Measurements from ENCODE around the gene JAZF1.

The JAZF1 gene

GRCh38 chr7:27802999-27803398 is 377.6 kb downstream of the JAZF1 start:
- no peak overlapping the region for H3K27ac ChIP-seq (ENCODE audit: low read depth, low read length)
- H3K36me3 ChIP-seq (ENCODE audit: low read length) = peaks cover 4% of the 10 kb centered on the region; the same call in 1 of the 2 replicates
- no peak overlapping the region for H3K4me3 ChIP-seq (ENCODE audit: insufficient read depth, low read length, poor library complexity, severe bottlenecking)
- H2AFZ ChIP-seq (ENCODE audit: low read depth, low read length, severe bottlenecking) = no peak overlapping the region
- H3K79me2 ChIP-seq (ENCODE audit: insufficient read depth, low read length) = no peaks in the 10 kb centered on the region
- H3K9me3 ChIP-seq (ENCODE audit: insufficient read depth, low read length) = no peaks in the 10 kb centered on the region
- H3K9me2 ChIP-seq (replicated peaks; ENCODE audit: insufficient read depth, low read length) = no peaks in the 10 kb centered on the region
- no peak overlapping the region for H3K9ac ChIP-seq (ENCODE audit: low read length)
- H3K4me2 ChIP-seq (ENCODE audit: low read depth, low read length, poor library complexity, severe bottlenecking) = no peak overlapping the region
- no peaks in the 10 kb centered on the region for H3K27me3 ChIP-seq (ENCODE audit: low read length)
- no peaks in the 10 kb centered on the region for H3F3A ChIP-seq (ENCODE audit: insufficient read depth)
- TF ChIP-seq, protein P1, sequence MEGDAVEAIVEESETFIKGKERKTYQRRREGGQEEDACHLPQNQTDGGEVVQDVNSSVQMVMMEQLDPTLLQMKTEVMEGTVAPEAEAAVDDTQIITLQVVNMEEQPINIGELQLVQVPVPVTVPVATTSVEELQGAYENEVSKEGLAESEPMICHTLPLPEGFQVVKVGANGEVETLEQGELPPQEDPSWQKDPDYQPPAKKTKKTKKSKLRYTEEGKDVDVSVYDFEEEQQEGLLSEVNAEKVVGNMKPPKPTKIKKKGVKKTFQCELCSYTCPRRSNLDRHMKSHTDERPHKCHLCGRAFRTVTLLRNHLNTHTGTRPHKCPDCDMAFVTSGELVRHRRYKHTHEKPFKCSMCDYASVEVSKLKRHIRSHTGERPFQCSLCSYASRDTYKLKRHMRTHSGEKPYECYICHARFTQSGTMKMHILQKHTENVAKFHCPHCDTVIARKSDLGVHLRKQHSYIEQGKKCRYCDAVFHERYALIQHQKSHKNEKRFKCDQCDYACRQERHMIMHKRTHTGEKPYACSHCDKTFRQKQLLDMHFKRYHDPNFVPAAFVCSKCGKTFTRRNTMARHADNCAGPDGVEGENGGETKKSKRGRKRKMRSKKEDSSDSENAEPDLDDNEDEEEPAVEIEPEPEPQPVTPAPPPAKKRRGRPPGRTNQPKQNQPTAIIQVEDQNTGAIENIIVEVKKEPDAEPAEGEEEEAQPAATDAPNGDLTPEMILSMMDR (IDR thresholded peaks at IDR 0.05; ENCODE audit: insufficient read depth, low read length, poor library complexity, severe bottlenecking) = no peak
- no peak for TF ChIP-seq EZH2phosphoT487 (conservative IDR thresholded peaks at IDR 0.05; ENCODE audit: low read length)
- H4K20me1 ChIP-seq (ENCODE audit: low read depth, low read length) = no peaks in the 10 kb centered on the region

- Histone ChIP-seq H3K9me3 (ENCODE audit: insufficient read depth, low read length) (no peaks in the 10 kb centered on the region), H3K27ac (ENCODE audit: low read depth, low read length) (no peak overlapping the region), H4K20me1 (ENCODE audit: low read depth, low read length) (no peaks in the 10 kb centered on the region), H3F3A (ENCODE audit: insufficient read depth) (no peaks in the 10 kb centered on the region), H3K79me2 (ENCODE audit: insufficient read depth, low read length) (no peaks in the 10 kb centered on the region), H3K27me3 (ENCODE audit: low read length) (no peaks in the 10 kb centered on the region), H3K36me3 (ENCODE audit: low read length) (peaks cover 15% of the 10 kb centered on the region; the same call in 1 of the 2 replicates), H3K4me3 (ENCODE audit: insufficient read depth, low read length, poor library complexity, severe bottlenecking) (no peak overlapping the region), H3K9me2 (replicated peaks; ENCODE audit: insufficient read depth, low read length) (no peaks in the 10 kb centered on the region), H3K9ac (ENCODE audit: low read length) (no peak overlapping the region), H3K4me2 (ENCODE audit: low read depth, low read length, poor library complexity, severe bottlenecking) (no peak overlapping the region), H2AFZ (ENCODE audit: low read depth, low read length, severe bottlenecking) (no peak overlapping the region)
- TF ChIP-seq, protein P1 (IDR thresholded peaks at IDR 0.05; ENCODE audit: insufficient read depth, low read length, poor library complexity, severe bottlenecking) = no peak
- TF ChIP-seq EZH2phosphoT487 (conservative IDR thresholded peaks at IDR 0.05; ENCODE audit: low read length) = no peak
These were observed 381.4 kb downstream of the JAZF1 start for GRCh38 chr7:27799212-27799611.

DNA sequence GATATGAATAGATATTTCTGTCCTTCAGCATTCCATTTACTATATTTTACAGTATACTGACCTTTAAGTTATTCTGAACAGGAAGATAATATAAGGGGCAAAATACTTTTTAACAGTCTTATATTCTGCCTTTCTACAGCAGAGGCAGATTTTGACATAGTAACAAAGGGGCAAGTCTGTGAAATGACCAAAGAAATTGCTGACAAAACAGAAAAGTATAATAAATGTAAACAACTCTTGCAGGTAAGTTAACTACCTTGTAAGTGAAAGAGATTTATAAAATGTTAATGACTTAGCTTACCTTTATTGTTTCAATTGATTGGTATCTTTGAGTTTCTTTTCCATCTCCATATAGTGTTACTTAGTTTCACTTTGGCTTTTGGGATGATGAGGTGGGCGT is 384.6 kb downstream of the JAZF1 start:
- Histone ChIP-seq H3F3A (ENCODE audit: insufficient read depth) (no peaks in the 10 kb centered on the region), H4K20me1 (ENCODE audit: low read depth, low read length) (no peaks in the 10 kb centered on the region), H3K36me3 (ENCODE audit: low read length) (peaks cover 29% of the 10 kb centered on the region), H3K79me2 (ENCODE audit: insufficient read depth, low read length) (no peaks in the 10 kb centered on the region), H3K4me2 (ENCODE audit: low read depth, low read length, poor library complexity, severe bottlenecking) (no peak overlapping the region), H2AFZ (ENCODE audit: low read depth, low read length, severe bottlenecking) (no peak overlapping the region), H3K9ac (ENCODE audit: low read length) (no peak overlapping the region), H3K4me3 (ENCODE audit: insufficient read depth, low read length, poor library complexity, severe bottlenecking) (no peak overlapping the region), H3K27me3 (ENCODE audit: low read length) (no peaks in the 10 kb centered on the region), H3K9me3 (ENCODE audit: insufficient read depth, low read length) (no peaks in the 10 kb centered on the region), H3K9me2 (replicated peaks; ENCODE audit: insufficient read depth, low read length) (no peaks in the 10 kb centered on the region), H3K27ac (ENCODE audit: low read depth, low read length) (no peak overlapping the region)
- TF ChIP-seq EZH2phosphoT487 (conservative IDR thresholded peaks at IDR 0.05; ENCODE audit: low read length) = no peak

- 0 out of 2 replicates have a peak, but pooled peaks cover 6% of the 10 kb centered on the region for H3F3A ChIP-seq (ENCODE audit: insufficient read depth)
- H3K9me2 ChIP-seq (replicated peaks; ENCODE audit: insufficient read depth, low read length) = no peaks in the 10 kb centered on the region
- no peaks in the 10 kb centered on the region for H3K9me3 ChIP-seq (ENCODE audit: insufficient read depth, low read length)
- H3K79me2 ChIP-seq (ENCODE audit: insufficient read depth, low read length) = no peaks in the 10 kb centered on the region
- TF ChIP-seq, protein P1 (IDR thresholded peaks at IDR 0.05; ENCODE audit: insufficient read depth, low read length, poor library complexity, severe bottlenecking) = no peak
- no peak for TF ChIP-seq EZH2phosphoT487 (conservative IDR thresholded peaks at IDR 0.05; ENCODE audit: low read length)
- H2AFZ ChIP-seq (ENCODE audit: low read depth, low read length, severe bottlenecking) = no peak overlapping the region
- no peaks in the 10 kb centered on the region for H4K20me1 ChIP-seq (ENCODE audit: low read depth, low read length)
- H3K27ac ChIP-seq (ENCODE audit: low read depth, low read length) = no peak overlapping the region
- no peak overlapping the region for H3K4me2 ChIP-seq (ENCODE audit: low read depth, low read length, poor library complexity, severe bottlenecking)
- no peak overlapping the region for H3K9ac ChIP-seq (ENCODE audit: low read length)
- no peak overlapping the region for H3K4me3 ChIP-seq (ENCODE audit: insufficient read depth, low read length, poor library complexity, severe bottlenecking)
- H3K36me3 ChIP-seq (ENCODE audit: low read length) = peaks cover 33% of the 10 kb centered on the region
- no peaks in the 10 kb centered on the region for H3K27me3 ChIP-seq (ENCODE audit: low read length)
These were observed 386.8 kb downstream of the JAZF1 start for GRCh38 chr7:27793780-27794179.

All from SU-DHL-6 (cell line).